Lung (tissue), 12 donors: ENCODE measurements around the gene BBS1. TPM values are rescaled to one million over a fixed set of nuclear protein-coding genes. Genes with fewer than 3 reads are reported as not detected.

Experiments
- ATAC-seq: fragments of 200-7000 bp; cut with Tn5 transposase; one replicate; pipeline ENCODE4 v1.9.1; 2020; ENCODE audit warnings: moderate number of reproducible peaks; ENCODE audit not compliant: insufficient read depth, low FRiP score
- DNase-seq, 3 donors: peaks; one replicate each; pipeline ENCODE4 v3.0.0-alpha.2; 2013 to 2017
- H3K27ac ChIP-seq, 2 donors: one replicate each; pipeline ENCODE4 v1.5.1; 2013; ENCODE audit warnings: mild to moderate bottlenecking in 2 of 2, moderate library complexity in 2 of 2, control low read depth in 1 of 2, inconsistent platforms in 1 of 2, low read depth in 1 of 2, low read length in 1 of 2
- H3K27me3 ChIP-seq, 3 donors: one replicate each; pipeline ENCODE4 v1.5.1; 2013; ENCODE audit warnings: low read length in 2 of 3; ENCODE audit not compliant: control insufficient read depth in 3 of 3, insufficient read depth in 3 of 3
- H3K36me3 ChIP-seq, 4 donors: one replicate each; pipeline ENCODE4 v1.5.1; 2013; ENCODE audit warnings: low read length in 4 of 4, mild to moderate bottlenecking in 1 of 4, moderate library complexity in 1 of 4; ENCODE audit not compliant: control insufficient read depth in 4 of 4, insufficient read depth in 4 of 4
- H3K4me1 ChIP-seq, 5 donors: one replicate each; pipeline ENCODE4 v1.5.1; 2013; ENCODE audit warnings: low read length in 5 of 5, mild to moderate bottlenecking in 2 of 5, moderate library complexity in 1 of 5; ENCODE audit not compliant: control insufficient read depth in 5 of 5, insufficient read depth in 5 of 5
- H3K4me3 ChIP-seq: one replicate; pipeline ENCODE4 v1.5.1; 2013; ENCODE audit warnings: mild to moderate bottlenecking, control low read depth, moderate library complexity
- H3K9ac ChIP-seq, 2 donors: one replicate each; pipeline ENCODE4 v1.5.1; 2013; ENCODE audit warnings: low read length in 2 of 2, control low read depth in 1 of 2; ENCODE audit not compliant: insufficient read depth in 1 of 2
- H3K9me3 ChIP-seq, 4 donors: one replicate each; pipeline ENCODE4 v1.5.1; 2013; ENCODE audit warnings: low read length in 3 of 4, mild to moderate bottlenecking in 1 of 4, moderate library complexity in 1 of 4; ENCODE audit not compliant: control insufficient read depth in 4 of 4, insufficient read depth in 3 of 4
- CTCF ChIP-seq: IDR thresholded peaks from 2 replicates; pipeline ENCODE4 v1.5.1; 2012; ENCODE audit warnings: mild to moderate bottlenecking; ENCODE audit errors: control extremely low read depth, extremely low read depth
- WGBS, 2 donors: extraction: QIAGEN DNeasy Blood & Tissue Kit; methylation state at CpG; one replicate each; pipeline ENCODE4 v1.1.7; 2013; 5-methylcytosine and 5-hydroxymethylcytosine counted together
- polyA plus RNA-seq, 2 donors: library from polyadenylated mRNA; stranded (reverse); fragments of 200-250 nt; gene quantifications; one replicate each; pipeline ENCODE4 v1.2.1, GENCODE V29; 2013
- total RNA-seq, 2 donors: library from RNA; depleted of rRNA in 1 of 2; stranded (reverse); fragments of >200 nt in 1 of 2; gene quantifications; one replicate each; pipeline ENCODE4 v1.2.1, GENCODE V29; 2014 to 2021
- donor health status: control.
- donor health status: control.
- donor health status: Bipolar disorder and iron deficiency.
- donor health status: healthy.
- donor health status: DM: yes; HTN: yes; CAD: no.

Gene BBS1
- total and polyA plus RNA-seq, 4 donors = 12.5 to 75.6 (median 29.3) TPM

- Histone ChIP-seq H3K36me3 (peaks cover 0 to 3% (median 0%) of the 10 kb centered on the region in 4 donors), H3K9ac (no peak overlapping the region), H3K27me3 (peaks cover 0 to 2% (median 0%) of the 10 kb centered on the region in 3 donors), H3K27ac (no peak overlapping the region), H3K4me3 (no peak overlapping the region), H3K9me3 (no peaks in the 10 kb centered on the region), H3K4me1 (peaks cover 0 to 14% (median 7%) of the 10 kb centered on the region in 5 donors)
- 55 to 73% methylated on average over 4 to 5 of the region's 5 CpGs for WGBS, 2 donors
- no peak for TF ChIP-seq CTCF
- ATAC-seq = no peak
- DNase-seq = no peak
These were observed 37.2 kb downstream of the BBS1 start for GRCh38 chr11:66547662-66548009.

GRCh38 chr11:66548041-66548440 is 37.6 kb downstream of the BBS1 start:
- TF ChIP-seq CTCF = no peak
- Histone ChIP-seq H3K27ac (no peak overlapping the region), H3K9me3 (no peaks in the 10 kb centered on the region), H3K4me1 (peaks cover 0 to 14% (median 7%) of the 10 kb centered on the region in 5 donors), H3K9ac (no peak overlapping the region), H3K27me3 (peaks cover 0 to 2% (median 0%) of the 10 kb centered on the region in 3 donors), H3K4me3 (no peak overlapping the region), H3K36me3 (peaks cover 0 to 3% (median 0%) of the 10 kb centered on the region in 4 donors)
- no peak for ATAC-seq
- DNase-seq = no peak
- 45 to 70% methylated on average over 11 of the region's 11 CpGs for WGBS, 2 donors

GRCh38 chr11:66548774-66549630 is 38.6 kb downstream of the BBS1 start:
- TF ChIP-seq CTCF = no peak
- 58 to 67% methylated on average over 16 of the region's 16 CpGs for WGBS, 2 donors
- Histone ChIP-seq H3K9ac (no peak overlapping the region), H3K36me3 (no peaks in the 10 kb centered on the region), H3K4me1 (peaks cover 0 to 9% (median 3%) of the 10 kb centered on the region in 5 donors), H3K27me3 (peaks cover 0 to 2% (median 0%) of the 10 kb centered on the region in 3 donors), H3K4me3 (no peak overlapping the region), H3K9me3 (no peaks in the 10 kb centered on the region), H3K27ac (no peak overlapping the region)
- no peak for ATAC-seq
- DNase-seq = no peak
